Activated CD8-positive, alpha-beta memory T cell treated with anti-CD3 and anti-CD28 coated beads for 36 hours (primary cell): ENCODE measurements around the gene DSTYK. TPM values are rescaled to one million over a fixed set of nuclear protein-coding genes. Genes with fewer than 3 reads are reported as not detected.
"Not testable (repeated sequence)": the region's sequence is repeated elsewhere in the genome, so short reads cannot be mapped to it uniquely, and the experiment has no call there.

Experiments used
- CTCF ChIA-PET: fragments of 350-600 bp; sonication (Branson Sonifier 250); formaldehyde crosslinking; loops from one replicate; lab custom pipeline; 2021; ENCODE audit warnings: antibody characterized with exemption; lab: Charles Lee
- POLR2A ChIA-PET: fragments of 350-600 bp; sonication (Branson Sonifier 250); formaldehyde crosslinking; loops from one replicate; lab custom pipeline; 2021; ENCODE audit warnings: antibody characterized with exemption; lab: Charles Lee
- total RNA-seq, 2 experiments: library from RNA; stranded (reverse); gene quantifications; one replicate each; pipeline ENCODE4 v1.2.3, GENCODE V29; 2021

Gene DSTYK
- total RNA-seq, 2 experiments from 2014 or later: 18.0 to 18.1 TPM

- ChIA-PET CTCF (no interaction called here), POLR2A (no interaction called here)
Observed at GRCh38 chr1:205168291-205168690, 43.2 kb downstream of the DSTYK start.

DNA sequence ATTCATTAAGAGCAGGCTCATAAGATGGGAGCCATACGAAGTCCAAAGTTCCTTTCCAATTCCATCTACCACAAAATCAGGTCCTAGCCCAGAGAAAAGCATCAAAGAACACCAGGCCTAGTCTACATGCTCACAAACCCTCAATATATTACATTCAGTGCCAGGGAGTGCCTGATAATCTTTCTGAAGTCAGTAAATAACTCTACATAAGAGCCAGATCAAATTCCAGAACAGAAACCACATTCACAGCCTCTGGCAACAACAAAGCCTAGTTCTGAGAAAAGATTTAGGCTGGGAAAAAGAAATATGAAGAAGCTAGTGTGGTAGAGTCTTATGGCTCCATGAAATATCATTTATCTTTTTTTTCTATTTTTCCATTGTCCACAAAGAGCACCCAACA, 49.2 kb downstream of the DSTYK start:
- POLR2A ChIA-PET: no interaction called here
- CTCF ChIA-PET: no interaction called here

- ChIA-PET POLR2A (no interaction called here), CTCF (interaction anchor here (1.1 kb wide), 1 partner anchor 18 kb away, joined by 3 read pairs; no protein-coding TSS in a partner anchor)
Observed at GRCh38 chr1:205161076-205161475, 50.4 kb downstream of the DSTYK start.

- ChIA-PET POLR2A (no interaction called here), CTCF (interaction anchor here (0.7 to 1.3 kb wide), 2 partner anchors 17 to 945 kb away, joined by 3 to 5 read pairs; partner anchors contain the start of gene GOLT1A)
Observed at GRCh38 chr1:205158048-205158616, 53.4 kb downstream of the DSTYK start.

DNA sequence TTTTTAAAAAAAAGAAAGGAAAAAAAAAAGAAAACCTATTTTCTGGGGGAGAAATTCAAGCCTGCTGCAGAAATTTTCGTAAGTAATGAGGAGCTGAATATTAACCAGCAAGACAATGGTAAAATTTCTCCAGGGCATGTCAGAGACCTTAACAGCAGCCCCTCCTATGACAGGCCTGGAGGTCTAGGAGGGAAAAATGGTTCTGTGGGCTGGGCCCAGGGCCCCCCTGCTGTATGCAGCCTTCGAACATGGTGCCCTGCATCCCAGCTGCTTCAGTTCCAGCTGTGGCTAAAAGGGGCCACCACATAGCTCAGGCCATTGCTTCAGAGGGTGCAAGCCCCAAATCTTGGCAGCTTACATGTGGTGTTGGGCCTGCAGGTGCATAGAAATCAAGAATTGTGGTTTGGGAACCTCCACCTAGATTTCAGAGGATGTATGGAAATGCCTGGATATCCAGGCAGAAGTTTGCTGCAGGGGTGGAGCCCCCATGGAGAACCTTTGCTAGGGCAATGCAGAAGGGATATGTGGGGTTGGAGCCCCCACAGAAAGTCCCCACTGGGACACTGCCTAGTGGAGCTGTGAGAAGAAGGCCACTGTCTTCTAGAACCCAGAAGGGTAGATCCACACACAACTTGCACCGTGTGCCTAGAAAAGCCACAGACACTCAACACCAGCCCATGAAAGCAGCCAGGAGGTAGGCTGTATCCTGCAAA, 55.7 kb downstream of the DSTYK start:
- CTCF ChIA-PET: not testable (repeated sequence)

GRCh38 chr1:205152505-205152904, 59.0 kb downstream of the DSTYK start:
- ChIA-PET POLR2A (no interaction called here), CTCF (interaction anchor here (2.4 kb wide), 1 partner anchor 104 kb away, joined by 9 read pairs; no protein-coding TSS in a partner anchor)

More for the DNA sequence above, 55.7 kb downstream of the DSTYK start:
- POLR2A ChIA-PET: not testable (repeated sequence)

DNA sequence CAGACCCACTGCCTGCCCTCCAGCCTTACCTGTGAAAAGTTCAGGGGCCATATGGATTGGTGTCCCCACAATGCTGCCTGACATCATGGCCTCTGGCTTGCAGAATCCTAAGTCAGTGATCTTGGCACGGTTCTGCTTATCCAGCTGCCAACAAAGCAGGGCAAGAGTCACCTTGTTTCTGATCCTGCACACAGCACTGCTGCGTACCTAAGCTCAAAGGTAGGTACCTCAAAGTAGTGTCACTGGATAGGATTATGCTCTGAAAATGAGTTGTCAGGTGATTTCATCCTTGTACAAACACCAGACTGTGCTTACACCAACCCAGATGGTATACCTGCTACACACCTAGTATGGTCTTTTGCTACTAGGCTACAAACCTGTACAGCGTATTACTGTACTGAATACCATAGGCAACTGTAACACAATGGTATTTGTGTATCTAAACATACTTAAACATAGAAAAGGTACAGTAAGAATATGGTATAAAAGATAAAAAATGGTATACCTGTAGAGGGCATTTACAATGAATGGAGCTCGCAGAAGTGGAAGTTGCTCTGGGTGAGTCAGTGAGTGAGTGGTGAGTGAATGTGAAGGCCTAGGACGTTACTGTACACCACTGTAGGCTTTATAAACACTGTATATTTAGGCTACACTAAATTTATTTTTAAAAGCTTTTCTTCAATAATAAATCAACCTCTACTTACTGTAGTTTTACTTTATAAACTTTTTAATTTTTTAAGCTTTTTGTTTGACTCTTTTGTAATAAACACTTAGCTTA, 60.7 kb downstream of the DSTYK start:
- ChIA-PET POLR2A (interaction anchor here (0.6 kb wide), 1 partner anchor 48 kb away, joined by 4 read pairs; no protein-coding TSS in a partner anchor), CTCF (interaction anchor here (1.1 to 2.6 kb wide), 5 partner anchors 9 to 123 kb away, joined by 3 to 9 read pairs (median 5); no protein-coding TSS in a partner anchor)

GRCh38 chr1:205147191-205147835, 64.2 kb downstream of the DSTYK start:
- ChIA-PET POLR2A (no interaction called here), CTCF (interaction anchor here (0.9 kb wide), 1 partner anchor 107 kb away, joined by 4 read pairs; no protein-coding TSS in a partner anchor)

- ChIA-PET POLR2A (no interaction called here), CTCF (interaction anchor here (0.6 to 1.7 kb wide), 3 partner anchors 28 to 622 kb away, joined by 3 to 4 read pairs (median 3); no protein-coding TSS in a partner anchor)
Observed at GRCh38 chr1:205144751-205145150, 66.8 kb downstream of the DSTYK start.

- ChIA-PET POLR2A (no interaction called here), CTCF (interaction anchor here (1.0 to 1.7 kb wide), 4 partner anchors 23 to 54 kb away, joined by 3 to 4 read pairs (median 4); partner anchors contain the start of gene RBBP5)
Observed at GRCh38 chr1:205144046-205144720, 67.3 kb downstream of the DSTYK start.

DNA sequence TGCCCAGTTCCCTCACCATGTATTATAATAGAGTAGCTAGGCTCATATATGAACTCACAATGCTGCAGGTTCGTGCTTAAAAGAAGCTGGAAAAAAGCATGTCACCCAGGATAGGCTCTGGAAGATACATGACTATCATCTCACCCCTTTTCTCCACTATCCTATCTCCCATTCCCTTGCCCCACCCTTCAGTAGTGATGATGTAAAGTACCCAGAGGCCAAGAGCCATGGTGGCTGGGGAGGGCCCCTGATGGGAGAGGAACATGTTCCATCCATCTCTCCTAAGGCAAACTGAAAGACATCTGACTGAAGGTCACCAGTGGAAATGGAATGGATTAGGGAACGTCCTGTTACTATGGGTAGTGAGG, 69.4 kb downstream of the DSTYK start:
- POLR2A ChIA-PET: no interaction called here
- CTCF ChIA-PET: interaction anchor here (1.1 to 1.4 kb wide), 6 partner anchors 9 to 114 kb away, joined by 3 to 8 read pairs (median 6); partner anchors contain the start of gene TMCC2

- ChIA-PET CTCF (interaction anchor here (0.8 to 1.4 kb wide), 10 partner anchors 9 to 115 kb away, joined by 3 to 8 read pairs (median 4); partner anchors contain the start of gene TMCC2), POLR2A (no interaction called here)
Observed at GRCh38 chr1:205141236-205142101, 70.0 kb downstream of the DSTYK start.

GRCh38 chr1:205140113-205140512, 71.4 kb downstream of the DSTYK start:
- POLR2A ChIA-PET: no interaction called here
- CTCF ChIA-PET: no interaction called here

- CTCF ChIA-PET: no interaction called here
- POLR2A ChIA-PET: no interaction called here
Observed at GRCh38 chr1:205137901-205138300, 73.6 kb downstream of the DSTYK start.

DNA sequence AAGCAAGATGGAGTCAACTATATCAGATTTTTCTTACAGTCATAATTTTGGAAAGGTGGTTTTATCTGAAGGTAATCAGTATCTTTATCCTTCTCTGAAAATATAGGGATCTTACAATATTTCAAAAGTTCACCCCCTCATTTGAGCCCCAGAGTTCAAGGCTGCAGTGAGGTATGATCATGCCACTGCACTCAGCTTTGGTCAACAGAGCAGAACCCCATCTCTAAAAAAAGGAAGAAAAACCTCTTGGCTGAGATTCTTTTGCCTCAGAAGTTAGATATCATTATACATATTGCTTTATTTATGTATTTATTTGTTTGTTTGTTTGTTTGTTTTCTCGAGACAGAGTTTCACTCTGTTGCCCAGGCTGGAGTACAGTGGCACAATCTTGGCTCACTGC, 78.2 kb downstream of the DSTYK start:
- CTCF ChIA-PET: no interaction called here
- POLR2A ChIA-PET: no interaction called here

GRCh38 chr1:205129447-205130029, 82.0 kb downstream of the DSTYK start:
- POLR2A ChIA-PET: no interaction called here
- CTCF ChIA-PET: interaction anchor here (2.1 kb wide), 1 partner anchor 12 kb away, joined by 6 read pairs; no protein-coding TSS in a partner anchor

DNA sequence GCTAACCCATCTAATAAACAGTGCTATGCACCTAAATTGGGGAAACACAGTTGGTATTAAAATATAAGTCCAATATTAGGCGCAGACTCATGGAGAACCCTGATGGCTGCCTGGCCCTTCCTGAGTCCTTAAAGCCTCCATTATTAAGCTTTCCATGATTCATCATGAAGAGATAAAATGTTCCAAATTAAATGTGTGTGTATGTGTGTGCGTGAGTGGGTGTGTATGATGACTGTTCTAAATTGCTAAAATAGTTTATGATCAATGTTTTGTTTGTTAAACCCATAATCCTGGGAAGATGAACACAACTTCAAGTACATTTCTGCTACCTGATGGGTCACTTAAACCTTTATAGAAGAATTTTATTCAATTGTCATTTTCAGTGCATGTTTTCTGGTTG, 83.5 kb downstream of the DSTYK start:
- POLR2A ChIA-PET: no interaction called here
- CTCF ChIA-PET: no interaction called here
